GM12875 (cell line): ENCODE measurements around the gene TRIM72.

Experiments
- H3K4me3 ChIP-seq: one replicate; pipeline ENCODE4 v1.5.1; 2011; ENCODE audit warnings: low read depth, low read length, control low read depth
- CTCF ChIP-seq: IDR thresholded peaks from 2 replicates; pipeline ENCODE4 v1.5.1; 2011; ENCODE audit warnings: low read depth, mild to moderate bottlenecking, control low read depth, inconsistent platforms, low read length, moderate library complexity, borderline replicate concordance; ENCODE audit not compliant: insufficient read depth

TRIM72 gene

GRCh38 chr16:31219154-31219741, 5.3 kb downstream of the TRIM72 start:
- TF ChIP-seq CTCF, result no peak
- no peak overlapping the region for H3K4me3 ChIP-seq

GRCh38 chr16:31221357-31222160, 7.6 kb downstream of the TRIM72 start:
- no peak for TF ChIP-seq CTCF

DNA sequence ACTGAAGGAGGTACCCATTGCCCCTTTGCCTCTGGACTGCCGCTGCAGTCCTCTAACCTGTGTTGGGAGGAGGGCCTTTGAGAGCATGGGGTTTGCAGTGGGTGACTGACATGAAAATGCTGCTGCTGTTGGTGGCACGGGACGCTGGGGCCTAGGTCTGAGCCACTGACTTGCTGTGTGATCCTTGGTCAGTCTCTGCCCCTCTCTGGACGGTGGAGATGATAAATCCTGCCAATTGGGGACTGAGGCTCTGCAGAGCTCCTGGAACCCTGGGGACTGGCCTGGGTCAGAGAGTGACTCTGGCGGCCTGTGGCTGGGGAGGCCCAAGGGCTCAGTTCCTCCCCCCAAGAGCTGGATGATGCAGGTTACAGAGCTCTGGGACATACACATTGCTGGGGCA, 9.1 kb downstream of the TRIM72 start:
- no peak for TF ChIP-seq CTCF
- no peak overlapping the region for H3K4me3 ChIP-seq

More at GRCh38 chr16:31221357-31222160, 7.6 kb downstream of the TRIM72 start:
- H3K4me3 ChIP-seq, result no peak overlapping the region

DNA sequence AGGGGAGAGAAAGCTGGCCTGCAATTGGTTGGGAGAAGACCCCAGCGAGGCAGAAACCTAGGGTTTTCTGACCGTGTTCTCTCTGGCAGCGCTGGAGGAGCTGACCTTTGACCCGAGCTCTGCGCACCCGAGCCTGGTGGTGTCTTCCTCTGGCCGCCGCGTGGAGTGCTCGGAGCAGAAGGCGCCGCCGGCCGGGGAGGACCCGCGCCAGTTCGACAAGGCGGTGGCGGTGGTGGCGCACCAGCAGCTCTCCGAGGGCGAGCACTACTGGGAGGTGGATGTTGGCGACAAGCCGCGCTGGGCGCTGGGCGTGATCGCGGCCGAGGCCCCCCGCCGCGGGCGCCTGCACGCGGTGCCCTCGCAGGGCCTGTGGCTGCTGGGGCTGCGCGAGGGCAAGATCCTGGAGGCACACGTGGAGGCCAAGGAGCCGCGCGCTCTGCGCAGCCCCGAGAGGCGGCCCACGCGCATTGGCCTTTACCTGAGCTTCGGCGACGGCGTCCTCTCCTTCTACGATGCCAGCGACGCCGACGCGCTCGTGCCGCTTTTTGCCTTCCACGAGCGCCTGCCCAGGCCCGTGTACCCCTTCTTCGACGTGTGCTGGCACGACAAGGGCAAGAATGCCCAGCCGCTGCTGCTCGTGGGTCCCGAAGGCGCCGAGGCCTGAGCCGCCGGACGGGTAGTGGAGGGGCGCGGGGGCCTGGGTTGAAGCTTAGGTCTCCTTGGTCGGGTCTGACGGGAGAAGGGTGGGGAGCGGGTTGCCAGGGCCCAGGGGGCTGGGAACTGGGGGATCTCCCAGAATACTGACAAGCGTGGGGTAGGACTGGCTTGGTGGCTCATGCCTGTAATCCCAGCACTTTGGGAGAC, 10.4 kb downstream of the TRIM72 start:
- TF ChIP-seq CTCF, result no peak
- no peak overlapping the region for H3K4me3 ChIP-seq

- TF ChIP-seq CTCF, result no peak
- no peak overlapping the region for H3K4me3 ChIP-seq
These were observed 11.3 kb downstream of the TRIM72 start for GRCh38 chr16:31225193-31225592.

DNA sequence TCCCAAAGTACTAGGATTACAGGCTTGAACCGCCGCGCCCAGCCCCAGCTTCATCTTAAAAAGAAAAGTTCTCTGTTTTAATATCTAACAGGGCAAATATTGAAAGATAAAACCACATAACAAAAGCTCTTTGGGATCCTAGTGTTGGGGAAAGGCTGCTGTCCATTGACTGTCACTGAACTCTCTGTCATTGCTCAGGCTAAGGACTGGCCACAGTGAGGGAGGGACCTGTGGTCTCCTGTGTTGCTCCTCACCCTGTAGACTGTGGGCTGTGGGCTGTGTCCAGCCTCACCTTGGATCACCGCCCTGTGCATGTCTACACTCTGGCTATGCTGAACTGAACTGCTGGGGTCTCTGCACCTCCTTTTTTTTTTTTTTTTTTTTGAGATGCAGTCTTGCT, 14.3 kb downstream of the TRIM72 start:
- TF ChIP-seq CTCF, result no peak
- H3K4me3 ChIP-seq, result no peak overlapping the region

DNA sequence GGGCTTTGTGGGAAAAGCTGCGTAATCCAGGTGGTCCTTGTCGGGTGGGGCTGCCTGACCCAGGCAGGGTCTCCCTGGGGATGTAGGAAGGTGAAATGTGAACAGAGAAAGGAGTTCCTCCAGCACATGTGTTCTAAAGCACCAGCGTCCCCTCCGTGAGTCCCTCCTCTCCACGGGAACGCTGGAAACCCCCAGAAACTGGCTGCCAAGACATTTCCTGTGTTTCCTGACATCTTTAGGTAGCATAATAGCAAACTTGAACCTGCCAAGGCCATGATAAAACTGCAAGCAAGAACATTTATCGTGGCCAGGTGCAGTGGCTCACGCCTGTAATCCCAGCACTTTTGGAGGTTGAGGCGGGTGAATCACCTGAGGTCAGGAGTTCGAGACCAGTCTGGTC, 15.6 kb downstream of the TRIM72 start:
- H3K4me3 ChIP-seq, result no peak overlapping the region
- TF ChIP-seq CTCF, result no peak
